ENCODE results near the gene ABCC2. TPM values are rescaled to one million over a fixed set of nuclear protein-coding genes. Genes with fewer than 3 reads are reported as not detected.

Gene ABCC2
- polyA plus RNA-seq, 1 donor from 2014 or later, result 2.0 TPM

- no peak overlapping the region for H2AFZ ChIP-seq (ENCODE audit: low read depth, low read length)
- H4K20me1 ChIP-seq (ENCODE audit: insufficient read depth), result no peaks in the 10 kb centered on the region
- no peak overlapping the region for H3K4me2 ChIP-seq (ENCODE audit: low read length)
- H3K27me3 ChIP-seq (ENCODE audit: insufficient read depth, low read depth, low read length), result no peaks in the 10 kb centered on the region
- H3K79me2 ChIP-seq (replicated peaks; ENCODE audit: insufficient read depth, low read length), result no peaks in the 10 kb centered on the region
- no peak overlapping the region for H3K27ac ChIP-seq (ENCODE audit: low read length)
- H3F3A ChIP-seq (ENCODE audit: insufficient read depth, low read length, poor library complexity, severe bottlenecking), result no peaks in the 10 kb centered on the region
- H3K9me3 ChIP-seq (ENCODE audit: low read length), result no peaks in the 10 kb centered on the region
- TF ChIP-seq MXI1 (conservative IDR thresholded peaks at IDR 0.05; ENCODE audit: poor library complexity, severe bottlenecking), result no peak
- no peak for TF ChIP-seq CTCF (IDR thresholded peaks at IDR 0.05; ENCODE audit: poor library complexity, severe bottlenecking)
- no peak for TF ChIP-seq TAF1 (IDR thresholded peaks at IDR 0.05; ENCODE audit: low read depth)
- no peak for TF ChIP-seq REST (IDR thresholded peaks at IDR 0.05; ENCODE audit: borderline replicate concordance)
- TF ChIP-seq EZH2 (IDR thresholded peaks at IDR 0.05; ENCODE audit: borderline replicate concordance, insufficient read depth, low read length, poor library complexity, severe bottlenecking), result no peak
- TF ChIP-seq RAD21 (conservative IDR thresholded peaks at IDR 0.05), result no peak
- TF ChIP-seq SMC3 (conservative IDR thresholded peaks at IDR 0.05; ENCODE audit: poor library complexity), result no peak
- no peak for TF ChIP-seq POLR2AphosphoS5 (IDR thresholded peaks at IDR 0.05)
- no peak for TF ChIP-seq EP300 (conservative IDR thresholded peaks at IDR 0.05; ENCODE audit: poor library complexity, severe bottlenecking)
- H3K9ac ChIP-seq (ENCODE audit: low read length), result no peak overlapping the region
- no peaks in the 10 kb centered on the region for H3K9me2 ChIP-seq (ENCODE audit: insufficient read depth, low read length)
- H3K36me3 ChIP-seq (ENCODE audit: insufficient read depth, low read length), result no peaks in the 10 kb centered on the region
- H3K4me3 ChIP-seq (ENCODE audit: low read length), result no peak overlapping the region
Observed at GRCh38 chr10:99881371-99881770, 98.9 kb downstream of the ABCC2 start.

GRCh38 chr10:99883523-99883922, 101.1 kb downstream of the ABCC2 start:
- Histone ChIP-seq H3K27me3 (ENCODE audit: insufficient read depth, low read depth, low read length) (no peaks in the 10 kb centered on the region), H2AFZ (ENCODE audit: low read depth, low read length) (no peak overlapping the region), H3K9me2 (ENCODE audit: insufficient read depth, low read length) (no peaks in the 10 kb centered on the region), H3K4me3 (ENCODE audit: low read length) (no peak overlapping the region), H4K20me1 (ENCODE audit: insufficient read depth) (no peaks in the 10 kb centered on the region), H3K9ac (ENCODE audit: low read length) (no peak overlapping the region), H3K36me3 (ENCODE audit: insufficient read depth, low read length) (no peaks in the 10 kb centered on the region), H3K4me2 (ENCODE audit: low read length) (no peak overlapping the region), H3K79me2 (replicated peaks; ENCODE audit: insufficient read depth, low read length) (no peaks in the 10 kb centered on the region), H3K9me3 (ENCODE audit: low read length) (no peaks in the 10 kb centered on the region), H3K27ac (ENCODE audit: low read length) (no peak overlapping the region), H3F3A (ENCODE audit: insufficient read depth, low read length, poor library complexity, severe bottlenecking) (no peaks in the 10 kb centered on the region)
- no peak for TF ChIP-seq RAD21 (conservative IDR thresholded peaks at IDR 0.05)
- TF ChIP-seq EP300 (conservative IDR thresholded peaks at IDR 0.05; ENCODE audit: poor library complexity, severe bottlenecking), result no peak
- TF ChIP-seq SMC3 (conservative IDR thresholded peaks at IDR 0.05; ENCODE audit: poor library complexity), result no peak
- no peak for TF ChIP-seq MXI1 (conservative IDR thresholded peaks at IDR 0.05; ENCODE audit: poor library complexity, severe bottlenecking)
- TF ChIP-seq EZH2 (IDR thresholded peaks at IDR 0.05; ENCODE audit: borderline replicate concordance, insufficient read depth, low read length, poor library complexity, severe bottlenecking), result no peak
- no peak for TF ChIP-seq POLR2AphosphoS5 (IDR thresholded peaks at IDR 0.05)
- no peak for TF ChIP-seq CTCF (IDR thresholded peaks at IDR 0.05; ENCODE audit: poor library complexity, severe bottlenecking)
- no peak for TF ChIP-seq REST (IDR thresholded peaks at IDR 0.05; ENCODE audit: borderline replicate concordance)
- no peak for TF ChIP-seq TAF1 (IDR thresholded peaks at IDR 0.05; ENCODE audit: low read depth)
